ENCODE data around the gene TMTC1. TPM values are rescaled to one million over a fixed set of nuclear protein-coding genes. Genes with fewer than 3 reads are reported as not detected.

The TMTC1 gene
- total RNA-seq, 1 experiment from 2014 or later = not detected

DNA sequence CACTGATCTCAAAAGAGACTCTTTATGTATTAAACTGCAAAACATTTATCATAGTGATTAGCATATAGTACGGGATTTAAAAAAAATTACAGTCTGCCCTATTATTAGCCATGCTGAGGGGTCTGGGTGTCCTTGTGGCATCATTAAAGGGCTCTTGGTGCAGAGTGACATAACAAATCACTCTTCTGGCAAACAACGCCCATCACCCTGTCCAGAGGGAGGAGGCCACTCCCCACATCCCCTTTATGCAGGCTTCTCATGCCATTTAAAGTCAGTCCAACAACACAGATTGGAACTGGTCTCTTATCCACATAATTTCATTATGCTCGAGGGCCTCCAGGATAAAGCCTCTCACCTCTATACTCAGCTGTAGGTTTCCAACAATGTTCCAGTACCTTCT, 51.1 kb downstream of the TMTC1 start:
- no peaks in the 10 kb centered on the region for H3K4me1 Mint-ChIP-seq (ENCODE audit: low read depth, unreplicated experiment)
- H3K36me3 ChIP-seq (ENCODE audit: control insufficient read depth, insufficient read depth, low read length) = no peaks in the 10 kb centered on the region
- no TSS peak for BruUV-seq (replicated peaks)
- CTCF ChIA-PET = no interaction called here
- no peak overlapping the region for H3K4me3 ChIP-seq (ENCODE audit: low read depth, low read length)
- no peak overlapping the region for H3K4me3 Mint-ChIP-seq (ENCODE audit: unreplicated experiment)
- intact Hi-C loops (cut with micrococcal nuclease; ENCODE audit: unreplicated experiment) = no loop called here
- H3K4me1 ChIP-seq = no peaks in the 10 kb centered on the region
- TF ChIP-seq, protein P1, sequence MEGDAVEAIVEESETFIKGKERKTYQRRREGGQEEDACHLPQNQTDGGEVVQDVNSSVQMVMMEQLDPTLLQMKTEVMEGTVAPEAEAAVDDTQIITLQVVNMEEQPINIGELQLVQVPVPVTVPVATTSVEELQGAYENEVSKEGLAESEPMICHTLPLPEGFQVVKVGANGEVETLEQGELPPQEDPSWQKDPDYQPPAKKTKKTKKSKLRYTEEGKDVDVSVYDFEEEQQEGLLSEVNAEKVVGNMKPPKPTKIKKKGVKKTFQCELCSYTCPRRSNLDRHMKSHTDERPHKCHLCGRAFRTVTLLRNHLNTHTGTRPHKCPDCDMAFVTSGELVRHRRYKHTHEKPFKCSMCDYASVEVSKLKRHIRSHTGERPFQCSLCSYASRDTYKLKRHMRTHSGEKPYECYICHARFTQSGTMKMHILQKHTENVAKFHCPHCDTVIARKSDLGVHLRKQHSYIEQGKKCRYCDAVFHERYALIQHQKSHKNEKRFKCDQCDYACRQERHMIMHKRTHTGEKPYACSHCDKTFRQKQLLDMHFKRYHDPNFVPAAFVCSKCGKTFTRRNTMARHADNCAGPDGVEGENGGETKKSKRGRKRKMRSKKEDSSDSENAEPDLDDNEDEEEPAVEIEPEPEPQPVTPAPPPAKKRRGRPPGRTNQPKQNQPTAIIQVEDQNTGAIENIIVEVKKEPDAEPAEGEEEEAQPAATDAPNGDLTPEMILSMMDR (IDR thresholded peaks at IDR 0.05; ENCODE audit: insufficient read depth in 1 of 2, low read depth in 1 of 2, low read length in 1 of 2, severe bottlenecking in 1 of 2, unreplicated experiment in 1 of 2) = no peak
- H3K27ac Mint-ChIP-seq (ENCODE audit: unreplicated experiment) = no peak overlapping the region
- H3K9me3 ChIP-seq = no peaks in the 10 kb centered on the region
- POLR2A ChIA-PET = no interaction called here
- peaks cover 4% of the 10 kb centered on the region for H3K27me3 Mint-ChIP-seq (ENCODE audit: insufficient read depth, unreplicated experiment)
- no peaks in the 10 kb centered on the region for H3K9me3 Mint-ChIP-seq (ENCODE audit: unreplicated experiment)
- H3K27me3 ChIP-seq (replicated peaks; ENCODE audit: control insufficient read depth, insufficient read depth, low read length) = no peaks in the 10 kb centered on the region; the same call in 1 of the 2 replicates
- no peak for DNase-seq
- no peaks in the 10 kb centered on the region for H3K36me3 Mint-ChIP-seq (ENCODE audit: insufficient read depth, unreplicated experiment)

DNA sequence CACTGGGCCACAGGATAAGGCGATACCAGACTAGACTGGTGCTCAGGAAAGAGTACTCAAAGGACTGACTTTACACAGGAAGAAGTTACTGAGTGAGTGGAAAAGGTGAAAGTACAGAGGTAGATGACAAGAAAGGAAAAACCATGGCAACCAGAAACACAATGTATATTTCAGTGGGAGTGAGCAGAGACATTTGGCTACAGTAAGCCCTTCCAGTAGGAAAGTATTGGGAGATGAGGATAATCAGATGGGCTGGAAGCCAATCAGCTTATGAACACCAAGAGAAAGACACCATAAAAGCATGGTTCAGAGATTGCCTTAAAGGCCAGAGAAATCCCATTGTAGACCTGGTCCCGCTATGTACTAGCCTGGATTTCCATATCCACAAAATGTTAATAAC, 51.6 kb downstream of the TMTC1 start:
- Mint-ChIP-seq H3K36me3 (ENCODE audit: insufficient read depth, unreplicated experiment) (no peaks in the 10 kb centered on the region), H3K27ac (ENCODE audit: unreplicated experiment) (no peak overlapping the region), H3K9me3 (ENCODE audit: unreplicated experiment) (no peaks in the 10 kb centered on the region)

DNA sequence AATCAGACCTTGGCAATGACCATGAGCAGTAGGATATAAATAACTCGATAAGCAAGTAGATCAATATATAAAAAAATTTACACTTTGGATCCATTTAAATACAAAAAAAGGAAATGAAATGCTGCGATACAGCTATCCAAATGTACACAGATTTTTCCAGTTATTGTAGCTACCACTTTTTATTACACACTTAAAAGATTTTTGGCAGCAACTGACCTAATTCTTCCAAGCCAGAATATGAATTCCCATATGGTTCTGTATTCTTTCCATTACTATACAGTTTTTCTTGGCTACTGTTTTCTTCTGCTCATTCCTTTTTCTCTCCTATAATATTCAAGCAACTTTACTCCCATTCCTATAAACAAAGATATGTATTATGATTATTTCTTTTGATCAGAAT, 52.2 kb downstream of the TMTC1 start:
- no peak overlapping the region for H3K4me3 Mint-ChIP-seq (ENCODE audit: unreplicated experiment)
- peaks cover 4% of the 10 kb centered on the region for H3K27me3 Mint-ChIP-seq (ENCODE audit: insufficient read depth, unreplicated experiment)
- no peaks in the 10 kb centered on the region for H3K36me3 Mint-ChIP-seq (ENCODE audit: insufficient read depth, unreplicated experiment)
- H3K9me3 ChIP-seq = no peaks in the 10 kb centered on the region
- no peaks in the 10 kb centered on the region for H3K9me3 Mint-ChIP-seq (ENCODE audit: unreplicated experiment)
- no peak overlapping the region for H3K27ac Mint-ChIP-seq (ENCODE audit: unreplicated experiment)
- no peaks in the 10 kb centered on the region for H3K4me1 ChIP-seq
- no peaks in the 10 kb centered on the region for H3K36me3 ChIP-seq (ENCODE audit: control insufficient read depth, insufficient read depth, low read length)
- H3K4me3 ChIP-seq (ENCODE audit: low read depth, low read length) = no peak overlapping the region
- POLR2A ChIA-PET = no interaction called here
- H3K27me3 ChIP-seq (replicated peaks; ENCODE audit: control insufficient read depth, insufficient read depth, low read length) = no peaks in the 10 kb centered on the region; the same call in 1 of the 2 replicates
- BruUV-seq (replicated peaks) = no TSS peak
- CTCF ChIA-PET = no interaction called here
- TF ChIP-seq, protein P1 (IDR thresholded peaks at IDR 0.05; ENCODE audit: insufficient read depth in 1 of 2, low read depth in 1 of 2, low read length in 1 of 2, severe bottlenecking in 1 of 2, unreplicated experiment in 1 of 2) = no peak
- intact Hi-C loops (cut with micrococcal nuclease; ENCODE audit: unreplicated experiment) = no loop called here
- H3K4me1 Mint-ChIP-seq (ENCODE audit: low read depth, unreplicated experiment) = no peaks in the 10 kb centered on the region
- no peak for DNase-seq

More for the DNA sequence above, 51.6 kb downstream of the TMTC1 start:
- H3K27me3 Mint-ChIP-seq (ENCODE audit: insufficient read depth, unreplicated experiment) = peaks cover 4% of the 10 kb centered on the region
- H3K4me1 Mint-ChIP-seq (ENCODE audit: low read depth, unreplicated experiment) = no peaks in the 10 kb centered on the region
- H3K4me3 Mint-ChIP-seq (ENCODE audit: unreplicated experiment) = no peak overlapping the region
- ChIA-PET CTCF (no interaction called here), POLR2A (no interaction called here)
- no TSS peak for BruUV-seq (replicated peaks)
- no peaks in the 10 kb centered on the region for H3K9me3 ChIP-seq
- H3K4me3 ChIP-seq (ENCODE audit: low read depth, low read length) = no peak overlapping the region
- intact Hi-C loops (cut with micrococcal nuclease; ENCODE audit: unreplicated experiment) = no loop called here
- no peak for DNase-seq
- no peaks in the 10 kb centered on the region for H3K36me3 ChIP-seq (ENCODE audit: control insufficient read depth, insufficient read depth, low read length)
- no peaks in the 10 kb centered on the region for H3K4me1 ChIP-seq
- TF ChIP-seq, protein P1 (IDR thresholded peaks at IDR 0.05; ENCODE audit: insufficient read depth in 1 of 2, low read depth in 1 of 2, low read length in 1 of 2, severe bottlenecking in 1 of 2, unreplicated experiment in 1 of 2) = no peak
- no peaks in the 10 kb centered on the region; the same call in 1 of the 2 replicates for H3K27me3 ChIP-seq (replicated peaks; ENCODE audit: control insufficient read depth, insufficient read depth, low read length)
